GM10847 (cell line): ENCODE measurements around the gene CEBPG.

Experiments
- POLR2A ChIP-seq: IDR thresholded peaks from 2 replicates; pipeline ENCODE4 v1.6.1; 2011; ENCODE audit not compliant: insufficient read length; ENCODE audit errors: extremely low read depth

Gene CEBPG

DNA sequence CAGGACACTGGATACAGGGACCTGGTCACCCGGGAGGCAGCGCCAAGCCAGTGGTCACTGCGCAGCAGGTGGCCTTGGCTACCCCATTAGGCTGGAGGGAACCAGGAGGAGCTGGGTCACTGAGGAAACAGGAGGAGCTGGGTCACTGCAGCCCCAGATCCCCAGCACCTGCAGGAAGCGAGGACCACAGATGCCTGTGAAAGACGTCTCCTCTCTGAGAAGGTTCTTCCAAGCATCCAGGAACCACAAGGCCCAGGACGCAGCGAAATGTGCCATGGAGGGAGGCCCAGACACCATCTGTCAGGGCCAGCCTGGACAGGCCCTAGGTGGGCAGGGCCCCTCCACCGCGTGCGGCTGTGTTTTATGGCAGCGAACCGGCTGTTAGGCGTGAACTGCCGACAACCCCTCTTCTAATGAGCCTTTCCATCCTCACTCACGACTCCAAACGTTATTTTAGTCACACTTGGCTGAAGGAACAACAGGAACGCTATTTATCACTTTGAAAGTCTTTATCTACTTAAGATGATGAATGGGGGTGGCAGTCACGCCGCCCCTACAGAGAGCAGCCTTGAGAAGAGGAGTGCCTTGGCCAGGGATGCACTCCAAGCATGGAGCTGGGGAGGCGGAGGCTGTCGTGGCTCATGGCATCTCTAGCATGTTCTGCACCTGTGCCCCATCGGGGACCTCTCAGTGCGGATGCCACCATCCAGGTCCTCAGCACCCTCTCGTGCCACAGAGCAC, 53.3 kb downstream of the CEBPG start:
- no peak for TF ChIP-seq POLR2A

DNA sequence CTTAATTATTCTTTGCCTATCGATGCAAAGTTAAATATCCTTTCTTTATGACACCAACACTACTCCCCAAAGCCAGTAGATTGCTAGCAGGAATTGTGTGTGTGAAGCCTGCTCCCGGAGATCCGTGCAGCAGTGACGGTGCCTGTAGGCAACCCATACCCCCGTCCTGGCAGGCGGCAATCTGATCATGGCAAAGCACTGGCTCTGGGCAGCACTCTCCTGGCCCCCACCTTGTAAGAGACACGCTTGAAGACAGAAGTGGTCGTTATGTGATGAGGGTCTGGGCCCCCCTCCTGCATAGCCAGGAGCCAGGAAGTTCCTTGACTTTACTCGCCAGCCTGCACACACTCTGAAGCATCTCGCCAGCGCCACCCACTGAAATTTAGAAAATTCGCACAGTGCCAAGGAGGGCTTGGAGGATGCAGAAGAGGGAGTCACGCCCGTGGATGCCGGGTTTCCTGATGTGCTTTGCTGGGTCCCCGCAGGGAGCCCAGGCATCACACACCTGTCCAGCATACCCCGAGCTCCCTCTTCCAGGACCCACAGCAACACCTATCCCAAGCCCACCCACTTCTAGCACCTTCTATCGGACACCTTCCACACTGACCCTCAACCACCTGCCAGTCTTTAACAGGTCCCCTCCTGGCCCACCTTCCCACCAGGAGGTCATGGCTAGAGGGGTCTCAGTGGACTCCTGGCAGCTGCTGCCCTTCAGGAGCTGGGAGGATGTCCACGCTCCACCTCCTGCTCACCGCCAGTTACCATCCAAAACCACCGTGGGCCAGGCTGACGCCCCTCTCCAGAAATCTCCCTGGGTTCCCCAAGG, 54.5 kb downstream of the CEBPG start:
- no peak for TF ChIP-seq POLR2A

DNA sequence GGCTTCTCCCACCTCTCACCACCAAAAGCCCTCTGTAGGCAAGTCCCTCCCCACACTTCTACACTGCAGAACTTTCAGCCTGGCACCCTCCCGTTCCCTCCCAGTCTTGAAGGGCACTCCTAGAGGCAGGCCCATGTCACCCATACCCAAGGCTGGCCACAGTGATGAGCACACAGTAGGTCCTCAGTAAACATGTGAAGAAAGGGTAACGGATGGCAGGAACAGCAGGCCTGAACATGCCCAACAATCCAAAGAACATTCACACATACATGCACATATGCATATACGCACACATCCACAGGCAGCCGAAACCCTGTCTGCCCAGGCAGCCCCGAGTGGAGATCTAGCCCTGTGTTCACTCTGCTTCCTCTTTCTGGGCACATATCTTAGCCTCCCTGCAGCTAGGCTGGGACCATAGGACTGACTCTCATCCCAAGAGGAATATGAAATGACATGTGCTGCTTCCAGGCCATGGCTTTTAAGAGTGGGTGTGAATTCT, 55.2 kb downstream of the CEBPG start:
- no peak for TF ChIP-seq POLR2A

- no peak for TF ChIP-seq POLR2A
Measured at GRCh38 chr19:33429891-33430673, 56.6 kb downstream of the CEBPG start.

GRCh38 chr19:33430674-33431277, 57.3 kb downstream of the CEBPG start:
- TF ChIP-seq POLR2A: no peak

DNA sequence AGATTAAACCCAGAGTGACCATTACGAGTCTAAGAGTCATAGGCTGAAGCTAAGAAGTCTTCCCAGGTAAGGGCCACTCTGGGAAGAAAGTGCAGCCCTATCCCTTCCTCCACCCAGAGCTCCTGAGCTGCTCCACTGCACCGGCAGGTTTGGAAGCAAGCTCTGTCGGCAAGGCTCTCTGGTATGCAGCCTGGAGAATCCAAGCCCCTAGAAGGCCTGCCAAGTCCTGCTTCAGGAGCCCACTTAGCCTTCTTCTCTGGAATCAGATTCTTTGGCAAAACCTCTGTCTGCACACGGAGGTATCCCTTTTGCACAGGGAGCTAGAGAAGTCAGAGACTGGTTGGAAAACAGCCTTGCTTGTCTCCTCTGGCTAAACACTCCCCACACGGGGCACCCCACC, 58.5 kb downstream of the CEBPG start:
- no peak for TF ChIP-seq POLR2A
